HG03571 (cell line): ENCODE data around the gene KIF11.
"Not testable (repeated sequence)": the region's sequence is repeated elsewhere in the genome, so short reads cannot be mapped to it uniquely, and the experiment has no call there.

Experiments used
- ATAC-seq: cut with Tn5 transposase; IDR thresholded peaks from one replicate; pipeline ENCODE4 v1.9.1; 2021; ENCODE audit not compliant: unreplicated experiment

KIF11 gene

DNA sequence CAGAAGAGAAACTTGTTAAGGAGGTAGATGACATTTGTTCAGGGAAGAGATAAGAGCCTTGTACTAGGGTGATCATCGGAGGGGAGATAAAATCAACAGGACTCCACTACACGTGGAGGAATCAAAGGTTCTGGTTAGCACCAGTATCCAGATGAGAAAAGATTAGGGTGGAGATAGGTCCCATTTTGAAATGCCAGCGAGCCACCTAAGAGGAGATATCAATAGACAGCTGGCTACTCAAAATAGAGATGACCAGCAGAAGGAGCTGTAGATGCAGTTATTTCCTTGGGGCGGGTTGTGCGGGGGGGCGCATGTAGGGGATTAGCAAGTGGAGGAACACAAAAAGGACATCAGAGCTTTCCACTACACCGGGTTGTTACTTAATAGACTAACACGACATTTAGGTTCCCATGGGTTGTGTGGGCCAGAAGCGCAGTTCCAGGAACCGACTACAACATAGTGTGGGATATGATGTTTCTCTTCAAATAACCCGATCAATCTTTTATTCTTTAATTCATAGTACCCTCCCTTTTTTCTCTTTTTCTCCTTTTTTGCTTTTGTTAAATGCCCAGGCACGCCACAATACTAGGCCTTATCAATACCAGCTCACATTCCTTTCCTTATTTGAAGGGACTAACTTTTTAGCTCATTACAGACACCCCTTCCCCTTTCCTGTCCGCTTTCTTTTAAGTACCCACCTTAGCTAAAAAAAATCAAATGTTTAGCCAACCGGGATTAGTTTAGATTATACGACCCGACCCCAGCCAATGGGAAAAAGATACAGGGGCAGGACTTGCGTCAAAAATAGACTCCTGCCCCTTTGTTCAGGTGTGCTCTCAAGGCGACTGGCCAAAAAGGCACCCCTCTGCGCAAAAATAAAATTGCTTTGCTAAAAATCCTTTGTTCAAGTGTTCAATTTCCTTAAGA, 2.0 kb upstream of the KIF11 start:
- peak; percentile 9 for ATAC-seq

DNA sequence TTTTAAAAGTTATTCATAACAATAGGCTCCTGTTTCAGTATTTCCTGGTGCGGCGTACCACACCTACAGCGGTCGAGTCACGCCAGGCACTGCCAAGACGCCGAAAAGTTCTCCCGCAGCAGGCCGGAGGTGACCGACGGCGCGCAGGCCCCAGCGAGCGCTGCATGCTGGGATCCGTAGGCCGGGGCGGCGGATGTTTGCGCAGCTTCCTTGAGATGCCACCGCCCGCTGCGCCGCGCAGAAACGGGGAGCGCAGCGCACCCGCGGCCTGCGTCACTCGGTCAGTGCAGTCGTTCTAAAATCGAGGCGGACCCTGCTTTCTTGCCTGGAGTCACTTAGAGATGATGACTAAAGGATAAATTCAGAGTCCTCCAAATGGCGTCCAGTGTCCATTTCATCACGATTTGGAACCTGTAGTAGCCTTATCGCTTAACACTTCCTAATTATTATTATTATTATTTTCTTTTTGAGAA, 1.3 kb upstream of the KIF11 start:
- ATAC-seq: peak; percentile 72

DNA sequence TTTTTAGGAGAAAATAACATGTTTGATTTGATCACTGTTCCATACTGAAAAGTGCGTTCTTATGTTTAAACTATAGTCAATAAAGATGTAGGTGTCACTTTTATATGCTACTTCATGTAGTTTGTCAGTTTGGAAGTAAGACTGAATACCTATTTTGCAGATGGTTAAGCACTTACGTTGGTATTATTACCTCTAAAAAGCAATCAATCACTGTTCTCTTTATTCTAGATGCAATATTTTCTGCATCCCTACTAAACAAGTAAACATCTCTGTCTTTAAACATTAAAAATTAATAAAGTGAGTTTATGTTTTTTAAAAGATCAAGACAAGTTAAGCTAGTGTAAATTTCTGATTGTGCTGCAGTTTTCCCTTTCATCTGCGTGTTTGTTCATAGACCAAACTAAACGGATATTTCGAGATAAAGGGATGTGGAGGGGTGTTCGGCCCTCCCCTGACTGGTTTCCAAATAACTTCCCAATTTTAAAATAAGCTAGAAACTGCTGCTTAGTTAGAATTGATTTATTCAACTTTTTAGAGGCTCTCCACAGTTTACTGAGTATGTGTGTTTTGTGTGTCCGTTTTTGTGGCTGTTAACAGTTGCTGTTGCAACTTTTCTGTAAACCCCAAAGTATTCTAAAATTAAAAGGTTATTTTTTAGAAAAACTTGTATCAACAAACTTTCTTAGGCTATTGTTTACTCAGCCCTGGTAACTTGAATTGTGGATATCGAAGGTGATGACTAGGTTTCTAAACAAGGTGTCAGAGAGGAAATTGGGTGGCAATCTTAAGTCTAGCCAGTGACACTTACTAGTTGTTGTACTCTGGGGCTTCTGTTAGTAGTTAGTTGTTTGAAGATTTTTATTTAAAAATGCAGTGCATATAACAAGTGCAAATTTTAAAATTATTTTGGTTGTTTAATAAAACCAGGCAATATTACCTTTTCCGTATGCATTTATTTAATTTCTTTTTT, 974 bp downstream of the KIF11 start:
- ATAC-seq: no peak

DNA sequence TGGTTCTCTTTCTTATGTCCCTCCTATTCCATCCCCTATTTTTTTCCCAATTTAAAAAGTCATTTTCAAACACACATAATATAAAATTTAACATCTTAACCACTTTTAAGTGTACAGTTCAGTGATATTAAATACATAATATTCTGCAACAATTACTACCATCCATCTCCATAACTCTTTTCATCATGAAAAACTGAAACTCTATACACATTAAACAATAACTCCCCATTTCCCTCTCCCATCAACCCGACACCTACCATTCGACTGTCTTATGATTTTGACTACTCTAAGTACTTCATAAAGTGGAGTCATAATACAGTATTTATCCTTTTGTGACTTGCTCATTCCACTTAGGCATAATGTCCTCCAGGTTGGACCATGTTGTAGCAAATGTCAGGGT, 2.6 kb downstream of the KIF11 start:
- ATAC-seq: no peak

DNA sequence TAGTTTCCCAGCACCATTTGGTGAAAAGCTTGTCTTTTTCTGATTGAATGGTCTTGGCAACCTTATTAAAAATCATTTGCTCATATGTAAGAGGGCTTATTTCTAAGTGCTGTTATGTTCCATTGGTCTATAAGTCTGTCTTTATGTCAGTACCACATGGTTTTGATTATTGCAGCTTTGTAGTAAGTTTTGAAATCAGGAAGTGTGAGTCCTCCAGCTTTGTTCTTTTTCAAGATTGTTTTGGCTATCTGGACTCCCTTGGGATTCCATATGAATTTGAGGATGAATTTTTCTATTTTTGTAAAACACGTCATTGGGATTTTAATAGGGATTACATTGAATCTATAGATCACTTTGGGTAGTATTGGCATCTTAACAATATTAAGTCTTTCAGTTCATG, 5.4 kb downstream of the KIF11 start:
- no peak for ATAC-seq

DNA sequence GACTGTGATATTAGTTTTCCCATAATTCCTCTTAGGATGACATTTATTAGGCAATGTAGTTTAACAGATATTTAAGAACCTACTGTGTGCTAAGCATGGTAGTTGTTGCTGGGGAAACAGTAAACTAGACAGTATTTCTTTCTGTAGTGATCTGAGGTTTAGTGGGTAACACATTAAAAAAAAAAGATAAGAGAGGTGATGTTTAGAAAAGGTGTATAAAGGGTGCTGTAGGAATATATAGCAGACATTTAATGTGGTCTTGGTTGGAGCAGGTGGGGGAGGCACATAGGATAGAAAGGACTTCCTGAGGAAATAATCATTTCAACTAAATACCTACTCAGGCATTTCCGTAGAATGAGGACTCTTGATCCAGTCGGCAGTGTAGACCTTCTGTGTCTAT, 11.9 kb downstream of the KIF11 start:
- no peak for ATAC-seq

DNA sequence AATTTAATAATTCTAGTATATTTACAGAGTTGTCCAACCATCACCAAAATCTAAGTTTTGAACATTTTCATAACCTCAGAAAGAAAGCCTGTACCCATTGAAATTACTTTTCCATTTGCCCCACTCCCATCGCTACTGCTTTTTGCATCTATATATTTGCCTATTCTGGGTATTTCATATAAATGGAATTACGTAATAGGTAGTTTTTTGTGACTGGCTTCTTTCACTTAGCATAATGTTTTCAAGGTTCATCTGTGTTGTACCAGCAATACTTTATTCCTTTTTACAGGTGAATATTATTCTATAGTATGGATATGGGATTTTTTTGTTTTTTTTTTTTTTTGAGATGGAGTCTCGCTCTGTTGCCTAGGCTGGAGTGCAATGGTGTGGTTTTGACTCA, 22.6 kb downstream of the KIF11 start:
- no peak for ATAC-seq

DNA sequence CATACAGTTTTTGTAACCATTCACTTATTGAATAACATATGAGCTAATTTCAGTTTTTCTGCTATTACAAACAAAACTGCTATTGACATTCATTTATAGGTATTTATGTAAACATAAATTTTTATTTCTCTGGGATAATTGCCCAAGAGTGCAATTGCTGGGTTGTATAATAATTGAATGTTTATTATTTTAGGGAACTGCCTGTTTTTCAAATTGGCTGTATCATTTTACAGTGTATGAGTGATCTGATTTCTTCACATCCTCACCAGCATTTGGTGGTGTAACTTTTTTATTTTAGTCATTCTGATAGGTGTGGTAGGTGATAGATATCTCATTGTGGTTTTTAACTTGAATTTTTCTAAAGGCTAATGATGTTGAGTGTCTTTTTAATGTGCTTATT, 26.4 kb downstream of the KIF11 start:
- no peak for ATAC-seq

DNA sequence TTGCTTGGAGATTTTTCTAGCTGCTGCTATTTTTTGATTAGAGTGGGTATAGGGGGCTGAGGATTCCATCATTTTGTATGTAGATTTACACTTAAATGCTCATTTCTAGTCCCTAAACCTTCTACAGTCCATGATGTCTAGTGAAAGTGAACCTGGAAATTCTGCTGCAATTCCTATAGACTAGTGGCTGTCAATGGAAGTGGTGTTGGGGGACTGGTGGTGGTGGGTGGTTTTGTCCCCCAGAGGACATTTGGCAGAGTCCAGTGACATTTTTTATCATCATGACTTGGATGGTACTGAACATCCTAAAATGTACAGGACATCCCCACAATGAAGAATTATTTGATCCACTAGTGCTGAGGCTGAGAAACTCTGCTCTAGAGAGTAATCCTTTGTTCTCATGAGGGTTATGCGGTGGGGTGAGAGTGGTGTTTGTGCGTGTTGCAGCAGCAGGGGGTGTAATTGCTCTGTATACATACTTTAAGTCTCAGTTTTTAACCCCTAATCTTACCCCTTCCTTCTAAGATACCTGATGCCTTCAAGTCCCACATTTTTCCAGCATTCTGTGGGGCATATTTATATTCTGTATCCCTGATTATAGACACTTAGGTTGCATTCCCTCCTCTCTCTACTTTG, 35.0 kb downstream of the KIF11 start:
- ATAC-seq: no peak

DNA sequence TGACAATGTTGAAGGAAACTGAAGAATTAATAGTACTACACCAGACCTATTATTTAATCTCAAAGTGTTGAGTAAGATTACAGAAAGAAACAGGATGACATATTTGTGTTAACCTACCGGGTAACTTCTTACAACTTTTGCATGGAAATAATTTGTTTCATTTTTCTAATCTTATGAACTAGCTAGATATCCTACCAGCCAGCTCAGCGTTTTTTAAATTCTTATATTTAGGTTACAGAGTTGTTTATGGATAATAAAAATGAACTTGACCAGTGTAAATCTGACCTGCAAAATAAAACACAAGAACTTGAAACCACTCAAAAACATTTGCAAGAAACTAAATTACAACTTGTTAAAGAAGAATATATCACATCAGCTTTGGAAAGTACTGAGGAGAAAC, 37.0 kb downstream of the KIF11 start:
- ATAC-seq: no peak

DNA sequence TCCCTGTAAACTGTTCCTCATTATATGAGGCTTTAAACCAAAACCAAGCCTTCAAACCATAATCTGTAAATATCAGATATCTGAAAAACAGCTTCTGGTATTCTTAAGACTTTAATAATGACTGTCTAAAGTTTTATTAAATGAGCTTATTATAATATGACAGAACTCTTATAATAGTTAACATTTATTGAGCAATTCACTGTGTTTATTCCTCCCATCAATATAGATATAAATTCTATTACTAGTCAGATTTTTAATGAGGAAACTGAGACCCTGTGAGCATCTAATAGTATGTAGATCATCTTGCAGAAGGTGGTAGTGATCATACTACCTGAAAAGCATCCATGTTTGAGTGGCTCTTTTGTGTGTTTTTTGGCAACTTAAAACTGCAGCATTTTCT, 45.1 kb downstream of the KIF11 start:
- ATAC-seq: no peak

DNA sequence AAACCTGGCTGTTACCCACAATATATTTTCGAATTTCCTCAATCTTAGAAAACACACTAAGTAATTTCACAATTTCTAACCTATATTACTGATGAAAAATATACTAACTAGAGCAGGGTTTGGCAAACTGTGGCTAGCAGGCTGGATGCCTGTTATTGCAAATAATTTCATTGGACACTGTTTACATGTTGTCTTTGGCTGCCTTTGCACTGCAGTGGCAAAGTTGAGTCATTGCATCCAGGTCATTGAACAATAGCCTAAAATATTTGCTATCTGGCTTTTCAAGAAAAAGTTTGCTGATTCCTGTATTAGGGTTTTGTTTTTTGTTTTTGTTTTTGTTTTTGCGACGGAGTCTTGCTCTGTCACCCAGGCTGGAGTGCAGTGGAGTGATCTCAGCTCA, 47.2 kb downstream of the KIF11 start:
- no peak for ATAC-seq

DNA sequence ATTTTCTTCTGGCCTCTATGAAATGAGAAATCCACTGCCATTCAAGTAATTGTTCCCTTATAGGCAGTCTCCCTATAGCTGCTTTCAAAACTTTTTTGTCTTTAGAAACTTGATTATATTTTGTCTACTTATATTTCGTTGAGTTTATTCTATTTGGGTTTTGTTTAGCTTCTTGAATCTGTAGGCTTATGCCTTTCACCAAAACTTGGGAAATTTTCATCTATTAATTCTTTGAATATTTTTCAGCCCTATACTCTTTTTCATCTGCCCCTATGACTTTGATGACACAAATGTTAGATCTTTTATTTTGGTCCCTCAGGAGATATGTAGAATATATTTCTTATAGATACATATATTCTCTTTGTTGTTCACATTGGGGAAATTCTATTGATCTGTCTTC, 48.6 kb downstream of the KIF11 start:
- no peak for ATAC-seq

DNA sequence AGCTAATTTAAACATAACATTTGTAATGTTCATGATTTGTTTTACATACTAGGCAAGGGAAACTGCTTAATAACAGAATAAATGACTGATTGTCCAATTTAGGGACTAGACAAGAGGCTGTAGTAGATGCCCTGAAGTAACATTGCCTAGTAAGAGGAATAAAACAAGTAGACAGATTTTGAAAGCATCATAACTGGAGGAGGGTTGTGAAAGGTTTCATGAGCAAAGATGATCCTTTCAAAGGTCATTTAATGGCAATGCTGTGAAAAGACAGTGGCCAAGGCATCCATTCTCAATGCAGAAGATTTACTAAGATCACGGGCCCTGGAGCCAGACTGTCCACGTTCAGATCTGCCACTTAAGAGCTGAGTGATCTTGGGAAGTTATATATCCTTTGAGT, 52.0 kb downstream of the KIF11 start:
- no peak for ATAC-seq

DNA sequence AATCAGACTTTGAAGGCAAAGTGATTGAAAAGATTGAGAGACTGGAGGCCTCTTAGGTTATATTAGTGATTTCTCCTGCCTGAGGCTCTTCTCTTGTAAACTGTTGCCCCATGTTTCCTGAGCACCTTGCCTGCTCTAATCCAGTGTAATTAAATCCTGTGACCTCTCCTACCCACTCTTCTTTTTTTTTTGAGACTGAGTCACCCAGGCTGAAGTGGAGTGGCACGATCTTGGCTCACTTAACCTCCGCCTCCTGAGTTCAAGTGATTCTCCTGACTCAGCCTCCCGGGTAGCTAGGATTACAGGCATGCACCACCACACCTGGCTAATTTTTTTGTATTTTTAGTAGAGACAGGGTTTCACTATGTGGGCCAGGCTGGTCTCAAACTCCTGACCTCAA, 57.9 kb downstream of the KIF11 start:
- not testable (repeated sequence) for ATAC-seq

DNA sequence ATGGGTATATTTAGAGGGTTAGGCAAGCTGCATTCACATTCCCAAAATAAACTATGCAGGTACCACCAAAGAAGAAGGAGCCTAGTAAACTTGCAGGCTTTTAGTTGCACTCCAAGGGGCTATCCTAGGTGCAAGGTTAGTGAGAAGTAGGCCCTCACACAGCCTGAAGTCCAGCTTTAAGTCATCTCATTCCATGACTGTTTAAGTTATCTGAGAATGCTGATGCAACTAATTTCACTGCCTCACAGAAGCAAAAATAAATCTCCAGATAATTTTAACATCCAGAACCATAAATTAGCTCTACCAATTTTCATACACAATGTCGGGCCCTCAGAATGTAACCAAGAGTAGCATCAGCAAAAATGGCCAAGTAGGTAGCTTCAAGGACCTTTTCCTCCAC, 62.5 kb downstream of the KIF11 start:
- ATAC-seq: no peak

DNA sequence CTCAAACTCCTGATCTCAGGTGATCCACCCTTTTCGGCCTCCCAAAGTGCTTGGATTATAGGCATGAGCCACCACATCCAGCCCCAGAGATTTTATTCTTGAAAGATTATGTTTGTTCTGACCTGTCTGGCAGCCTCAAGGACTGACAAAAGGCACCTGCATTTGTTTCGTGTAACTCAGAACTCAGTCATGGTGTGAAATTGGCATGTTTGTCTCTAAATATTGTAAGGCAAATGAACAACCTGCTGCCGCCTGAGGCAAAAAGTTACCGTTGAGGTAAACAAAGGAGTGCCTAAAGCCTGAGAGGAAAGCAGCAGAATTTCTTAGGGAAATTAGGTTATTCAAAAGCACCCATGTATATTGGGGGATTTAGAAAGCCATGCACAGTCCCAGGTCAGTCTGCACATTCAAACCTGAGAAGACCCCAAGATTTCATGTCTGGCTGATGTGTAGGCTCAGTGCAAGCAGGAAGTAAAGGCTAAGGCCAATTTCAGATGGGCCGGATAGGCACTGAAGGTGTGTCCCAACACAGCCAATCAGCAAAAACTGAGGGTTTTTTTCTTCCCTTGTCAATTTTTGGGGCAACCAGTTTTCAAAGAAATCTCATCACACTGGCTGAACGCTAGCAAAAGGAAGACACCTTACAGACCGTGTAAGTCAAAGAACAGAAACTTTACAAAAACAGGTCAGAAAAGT, 63.5 kb downstream of the KIF11 start:
- no peak for ATAC-seq

DNA sequence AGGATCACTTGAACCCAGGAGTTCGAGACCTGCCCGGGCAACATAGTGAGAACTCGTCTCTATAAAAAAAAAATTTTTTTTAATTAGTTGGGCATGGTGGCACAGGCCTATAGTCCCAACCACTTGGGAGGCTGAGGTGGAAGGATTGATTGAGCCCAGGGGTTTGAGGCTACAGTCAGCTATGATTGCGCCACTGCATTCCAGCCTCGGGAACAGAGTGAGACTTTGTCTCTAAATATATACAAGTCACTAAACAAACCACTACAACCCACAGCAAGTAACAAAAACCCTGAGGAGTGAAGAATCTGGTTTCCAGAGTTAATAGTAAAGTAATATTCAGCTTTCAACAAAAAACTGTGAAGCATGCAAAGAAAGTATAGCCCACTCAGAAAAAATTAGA, 64.1 kb downstream of the KIF11 start:
- no peak for ATAC-seq

DNA sequence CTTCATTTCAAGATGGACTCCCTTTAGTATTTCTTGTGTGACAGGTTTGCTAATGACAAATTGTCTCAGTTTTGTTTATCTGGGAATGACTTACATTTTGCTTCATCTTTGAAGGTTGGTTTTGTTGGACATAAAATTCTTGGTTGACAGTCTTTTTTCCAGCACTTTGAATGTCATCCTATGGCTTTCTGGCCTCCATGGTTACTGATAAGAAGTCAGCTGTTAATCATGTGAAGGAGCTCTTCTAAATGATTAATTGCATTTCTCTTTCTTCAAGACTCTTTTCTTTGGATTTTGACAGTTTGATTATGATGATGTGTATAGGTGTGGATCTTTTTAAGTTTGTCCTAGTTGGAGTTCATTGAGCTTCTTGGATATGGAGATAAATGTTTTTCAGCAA, 69.9 kb downstream of the KIF11 start:
- ATAC-seq: no peak

DNA sequence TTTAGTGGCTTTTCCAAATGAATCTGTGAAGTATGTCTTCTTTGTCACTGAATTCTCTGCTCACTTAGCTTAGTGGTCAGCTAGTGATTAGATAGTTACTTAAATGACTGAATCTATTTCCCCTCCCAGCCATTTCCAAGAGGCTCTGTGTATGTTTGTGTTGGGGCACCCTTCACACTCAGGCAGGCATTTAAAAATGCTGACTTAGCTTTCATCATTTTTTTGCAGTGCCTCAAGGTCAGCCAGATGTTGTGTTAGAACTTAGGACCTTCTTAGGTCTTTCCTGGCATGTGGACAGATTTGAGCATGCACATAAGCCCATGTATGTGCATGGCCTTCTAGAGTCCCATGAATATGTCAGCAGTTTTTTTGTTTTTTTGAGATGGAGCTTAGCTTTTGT, 71.4 kb downstream of the KIF11 start:
- ATAC-seq: no peak

DNA sequence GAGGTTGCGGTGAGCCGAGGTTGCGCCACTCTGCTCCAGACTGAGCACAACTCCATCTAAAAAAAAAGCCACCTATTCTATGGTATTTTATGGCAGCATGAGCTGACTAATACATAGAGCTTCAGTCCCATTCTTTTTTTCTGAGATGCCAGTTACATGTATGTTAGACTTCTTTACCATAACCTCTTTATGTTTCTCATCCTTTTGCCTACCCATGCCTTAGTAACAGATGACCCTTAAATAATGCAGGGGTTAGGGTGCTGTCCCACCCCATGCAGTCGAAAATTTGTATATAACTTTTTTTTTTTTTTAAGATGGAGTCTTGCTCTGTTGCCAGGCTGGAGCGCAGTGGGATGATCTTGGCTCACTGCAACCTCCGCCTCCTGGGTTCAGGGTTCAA, 74.1 kb downstream of the KIF11 start:
- ATAC-seq: no peak
